GM18951 (cell line): Measurements from ENCODE around the gene NRSN2.
"Not testable (repeated sequence)": the region's sequence is repeated elsewhere in the genome, so short reads cannot be mapped to it uniquely, and the experiment has no call there.

Experiments
- POLR2A ChIP-seq: IDR thresholded peaks from 4 replicates; pipeline ENCODE4 v1.6.1; 2011; ENCODE audit warnings: mild to moderate bottlenecking; ENCODE audit not compliant: insufficient read length, insufficient read depth; ENCODE audit errors: extremely low read depth
- in situ Hi-C: fragments of 300-500 bp; cut with MboI; formaldehyde crosslinking; loops from one replicate; pipeline ENCODE4 v1.12.0; 2022; ENCODE audit warnings: low sequenced_read_pairs, mixed read lengths, inconsistent platforms; ENCODE audit not compliant: unreplicated experiment

Gene NRSN2

GRCh38 chr20:328027-328974 lies 18.6 kb upstream of the NRSN2 start:
- in situ Hi-C loops: no loop called here
- TF ChIP-seq POLR2A: no peak

- TF ChIP-seq POLR2A: no peak
- in situ Hi-C loops: no loop called here
Measured at GRCh38 chr20:328975-329695, 17.8 kb upstream of the NRSN2 start.

- no peak for TF ChIP-seq POLR2A
- in situ Hi-C loops: no loop called here
Measured at GRCh38 chr20:329851-330232, 17.1 kb upstream of the NRSN2 start.

GRCh38 chr20:330233-331149 lies 16.4 kb upstream of the NRSN2 start:
- no peak for TF ChIP-seq POLR2A
- in situ Hi-C loops: no loop called here

GRCh38 chr20:334578-334977 lies 12.3 kb upstream of the NRSN2 start:
- in situ Hi-C loops: no loop called here
- TF ChIP-seq POLR2A: no peak

GRCh38 chr20:336040-336439 lies 10.9 kb upstream of the NRSN2 start:
- in situ Hi-C loops: not testable (repeated sequence)

- in situ Hi-C loops: no loop called here
- no peak for TF ChIP-seq POLR2A
Measured at GRCh38 chr20:341682-342081, 5.2 kb upstream of the NRSN2 start.

- TF ChIP-seq POLR2A: no peak
- in situ Hi-C loops: no loop called here
Measured at GRCh38 chr20:343107-343506, 3.8 kb upstream of the NRSN2 start.

- TF ChIP-seq POLR2A: no peak
- in situ Hi-C loops: no loop called here
Measured at GRCh38 chr20:346033-346639, 775 bp upstream of the NRSN2 start.

- in situ Hi-C loops: no loop called here
- no peak for TF ChIP-seq POLR2A
Measured at GRCh38 chr20:347317-347639, 367 bp downstream of the NRSN2 start.

- peak; percentile 66 for TF ChIP-seq POLR2A
- in situ Hi-C loops: no loop called here
Measured at GRCh38 chr20:347640-348484, 951 bp downstream of the NRSN2 start.
